ENCODE results near the gene C1orf21. TPM values are rescaled to one million over a fixed set of nuclear protein-coding genes. Genes with fewer than 3 reads are reported as not detected.
A peak's percentile ranks its signal among the peaks of the same experiment; 100 is the strongest.

The C1orf21 gene
- polyA plus RNA-seq, 3 donors: 0.23 to 1.1 (median 0.28) TPM

DNA sequence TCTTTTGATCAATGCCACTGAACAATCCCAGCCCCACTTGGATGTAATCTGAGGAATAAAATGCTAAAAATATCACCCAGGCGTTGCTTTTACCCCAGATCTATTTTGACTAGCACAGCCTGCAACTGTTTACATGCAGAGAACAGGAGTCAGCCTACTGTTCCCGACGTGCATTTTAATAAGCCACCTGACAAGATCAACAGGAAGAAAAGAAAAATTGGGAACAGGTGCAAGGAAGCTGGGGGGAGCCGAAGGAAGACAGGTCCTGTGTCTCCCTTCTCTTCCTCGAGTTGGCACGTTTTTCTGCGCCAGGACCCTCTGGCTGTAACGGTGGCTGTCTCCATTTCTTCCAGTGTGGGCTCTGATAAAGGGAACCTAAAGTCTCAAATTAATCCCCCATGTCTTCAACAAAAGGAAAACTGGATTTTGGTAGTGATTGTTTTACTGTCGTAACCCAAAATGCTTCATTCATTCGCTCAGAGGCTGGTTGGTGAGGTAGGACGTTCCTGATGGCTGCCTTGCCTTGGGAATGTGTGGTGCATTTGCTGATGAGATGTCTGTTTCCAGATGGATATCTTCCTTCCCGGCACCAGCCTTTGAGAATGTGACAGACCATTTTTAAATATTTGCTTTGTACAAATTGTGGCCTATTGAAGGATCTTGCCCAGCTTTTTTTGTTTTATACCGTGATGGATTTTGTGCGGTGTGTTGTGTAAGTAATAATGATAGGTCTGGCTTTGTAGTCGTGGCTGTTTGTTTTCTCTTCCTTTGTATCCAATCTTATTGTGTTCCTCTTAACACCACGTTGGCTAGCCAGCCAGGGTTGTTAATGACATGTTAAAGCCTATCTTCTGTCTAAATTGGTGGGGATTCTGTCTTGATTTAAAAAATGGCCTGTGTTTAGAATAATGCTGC is 117.5 kb downstream of the C1orf21 start:
- H3K79me2 ChIP-seq (ENCODE audit: insufficient read depth, low read length): no peaks in the 10 kb centered on the region
- intact Hi-C loops (cut with micrococcal nuclease): no loop called here
- Mint-ChIP-seq H3K27ac (peak overlapping the region in 1 of 7 donors; percentile 13), H3K36me3 (no peaks in the 10 kb centered on the region), H3K27me3 (ENCODE audit: low read depth in 3 of 3) (no peaks in the 10 kb centered on the region), H3K4me1 (peaks cover 5% of the 10 kb centered on the region), H3K9me3 (no peaks in the 10 kb centered on the region), H3K4me3 (no peak overlapping the region)
- H3K4me2 ChIP-seq (replicated peaks; ENCODE audit: extremely low read depth, low read length, poor library complexity, severe bottlenecking): no peak overlapping the region
- 88% methylated on average over 9 of the region's 16 CpGs for WGBS (ENCODE audit: insufficient coverage)
- no peak overlapping the region for H3K4me3 ChIP-seq (replicated peaks in 1 of 3; ENCODE audit: low read depth in 2 of 3, low read length in 3 of 3)
- no peak for DNase-seq
- no peak overlapping the region for H2AFZ ChIP-seq (ENCODE audit: insufficient read depth, low read depth, low read length, poor library complexity, severe bottlenecking)
- TF ChIP-seq, protein P1, sequence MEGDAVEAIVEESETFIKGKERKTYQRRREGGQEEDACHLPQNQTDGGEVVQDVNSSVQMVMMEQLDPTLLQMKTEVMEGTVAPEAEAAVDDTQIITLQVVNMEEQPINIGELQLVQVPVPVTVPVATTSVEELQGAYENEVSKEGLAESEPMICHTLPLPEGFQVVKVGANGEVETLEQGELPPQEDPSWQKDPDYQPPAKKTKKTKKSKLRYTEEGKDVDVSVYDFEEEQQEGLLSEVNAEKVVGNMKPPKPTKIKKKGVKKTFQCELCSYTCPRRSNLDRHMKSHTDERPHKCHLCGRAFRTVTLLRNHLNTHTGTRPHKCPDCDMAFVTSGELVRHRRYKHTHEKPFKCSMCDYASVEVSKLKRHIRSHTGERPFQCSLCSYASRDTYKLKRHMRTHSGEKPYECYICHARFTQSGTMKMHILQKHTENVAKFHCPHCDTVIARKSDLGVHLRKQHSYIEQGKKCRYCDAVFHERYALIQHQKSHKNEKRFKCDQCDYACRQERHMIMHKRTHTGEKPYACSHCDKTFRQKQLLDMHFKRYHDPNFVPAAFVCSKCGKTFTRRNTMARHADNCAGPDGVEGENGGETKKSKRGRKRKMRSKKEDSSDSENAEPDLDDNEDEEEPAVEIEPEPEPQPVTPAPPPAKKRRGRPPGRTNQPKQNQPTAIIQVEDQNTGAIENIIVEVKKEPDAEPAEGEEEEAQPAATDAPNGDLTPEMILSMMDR (IDR thresholded peaks at IDR 0.05): no peak
- no peak overlapping the region for H3K9ac ChIP-seq (ENCODE audit: insufficient read depth, low read length, poor library complexity, severe bottlenecking)
- H3K27ac ChIP-seq (ENCODE audit: low read depth in 1 of 2, low read length in 2 of 2): no peak overlapping the region
- H3K36me3 ChIP-seq (replicated peaks in 1 of 2; ENCODE audit: control insufficient read depth in 1 of 2, insufficient read depth in 2 of 2, low read length in 2 of 2): no peaks in the 10 kb centered on the region
- H4K20me1 ChIP-seq (ENCODE audit: insufficient read depth, low read length): no peaks in the 10 kb centered on the region
- H3K27me3 ChIP-seq (ENCODE audit: control insufficient read depth in 2 of 2, insufficient read depth in 2 of 2, low read length in 2 of 2): no peaks in the 10 kb centered on the region
- H3K4me1 ChIP-seq (ENCODE audit: control insufficient read depth in 1 of 2, insufficient read depth in 2 of 2, low read length in 2 of 2): no peaks in the 10 kb centered on the region
- no peaks in the 10 kb centered on the region for H3K9me3 ChIP-seq (replicated peaks in 1 of 2; ENCODE audit: control insufficient read depth in 1 of 2, insufficient read depth in 1 of 2, low read length in 2 of 2)

DNA sequence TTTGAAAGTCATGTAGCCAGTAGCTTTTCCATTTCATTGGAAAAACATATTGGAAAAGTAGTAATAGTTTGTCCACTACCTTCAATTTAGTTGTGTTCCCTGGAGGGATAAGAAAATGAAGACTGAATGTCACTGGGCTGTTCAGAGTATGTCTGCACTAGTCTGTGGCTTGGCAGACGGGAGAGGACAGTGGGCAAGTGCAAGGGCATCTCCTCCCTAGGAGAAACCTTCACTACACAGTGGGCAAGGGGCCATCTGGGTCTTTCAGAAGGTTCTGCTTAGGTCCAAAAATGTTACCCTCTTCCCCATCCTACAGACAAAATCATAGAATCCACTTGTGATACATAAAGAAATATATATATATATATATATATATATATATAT is 118.1 kb downstream of the C1orf21 start:
- Mint-ChIP-seq H3K4me3 (no peak overlapping the region), H3K27me3 (ENCODE audit: low read depth in 3 of 3) (no peaks in the 10 kb centered on the region), H3K9me3 (no peaks in the 10 kb centered on the region), H3K36me3 (no peaks in the 10 kb centered on the region), H3K4me1 (peaks cover 5% of the 10 kb centered on the region), H3K27ac (no peak overlapping the region)
- H3K27ac ChIP-seq (ENCODE audit: low read depth in 1 of 2, low read length in 2 of 2): no peak overlapping the region
- no peak overlapping the region for H3K4me2 ChIP-seq (replicated peaks; ENCODE audit: extremely low read depth, low read length, poor library complexity, severe bottlenecking)
- no peaks in the 10 kb centered on the region for H3K36me3 ChIP-seq (replicated peaks in 1 of 2; ENCODE audit: control insufficient read depth in 1 of 2, insufficient read depth in 2 of 2, low read length in 2 of 2)
- no peaks in the 10 kb centered on the region for H4K20me1 ChIP-seq (ENCODE audit: insufficient read depth, low read length)
- no peaks in the 10 kb centered on the region for H3K79me2 ChIP-seq (ENCODE audit: insufficient read depth, low read length)
- H3K9me3 ChIP-seq (replicated peaks in 1 of 2; ENCODE audit: control insufficient read depth in 1 of 2, insufficient read depth in 1 of 2, low read length in 2 of 2): no peaks in the 10 kb centered on the region
- TF ChIP-seq, protein P1 (IDR thresholded peaks at IDR 0.05): no peak
- H3K9ac ChIP-seq (ENCODE audit: insufficient read depth, low read length, poor library complexity, severe bottlenecking): no peak overlapping the region
- H3K27me3 ChIP-seq (ENCODE audit: control insufficient read depth in 2 of 2, insufficient read depth in 2 of 2, low read length in 2 of 2): no peaks in the 10 kb centered on the region
- H3K4me1 ChIP-seq (ENCODE audit: control insufficient read depth in 1 of 2, insufficient read depth in 2 of 2, low read length in 2 of 2): no peaks in the 10 kb centered on the region
- intact Hi-C loops (cut with micrococcal nuclease): no loop called here
- no peak overlapping the region for H3K4me3 ChIP-seq (replicated peaks in 1 of 3; ENCODE audit: low read depth in 2 of 3, low read length in 3 of 3)
- WGBS (ENCODE audit: insufficient coverage): no CpG with 5 or more reads among the region's 1 CpG
- no peak for DNase-seq
- H2AFZ ChIP-seq (ENCODE audit: insufficient read depth, low read depth, low read length, poor library complexity, severe bottlenecking): no peak overlapping the region
